ENCODE data around the gene PCK1.

PCK1 gene

DNA sequence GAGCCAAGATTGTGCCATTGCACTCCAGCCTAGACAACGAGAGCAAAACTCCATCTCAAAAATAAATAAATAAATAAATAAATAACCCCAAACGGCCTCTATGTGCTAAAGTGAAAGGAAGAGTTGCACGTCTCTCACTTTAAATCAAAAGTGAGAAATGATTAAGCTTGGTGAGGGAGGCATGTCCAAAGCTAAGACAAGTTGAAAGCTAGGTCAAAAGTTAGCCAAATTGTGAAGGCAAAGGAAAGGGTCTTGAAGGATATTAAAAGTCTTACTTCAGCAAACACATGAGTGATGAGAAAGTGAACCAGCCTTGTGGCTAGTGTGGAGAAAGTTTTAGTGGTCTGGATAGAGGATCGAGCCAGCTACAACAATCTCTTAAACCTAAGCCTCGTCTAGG is 45.0 kb downstream of the PCK1 start:
- no peak for DNase-seq (ENCODE audit: low spot score)

DNA sequence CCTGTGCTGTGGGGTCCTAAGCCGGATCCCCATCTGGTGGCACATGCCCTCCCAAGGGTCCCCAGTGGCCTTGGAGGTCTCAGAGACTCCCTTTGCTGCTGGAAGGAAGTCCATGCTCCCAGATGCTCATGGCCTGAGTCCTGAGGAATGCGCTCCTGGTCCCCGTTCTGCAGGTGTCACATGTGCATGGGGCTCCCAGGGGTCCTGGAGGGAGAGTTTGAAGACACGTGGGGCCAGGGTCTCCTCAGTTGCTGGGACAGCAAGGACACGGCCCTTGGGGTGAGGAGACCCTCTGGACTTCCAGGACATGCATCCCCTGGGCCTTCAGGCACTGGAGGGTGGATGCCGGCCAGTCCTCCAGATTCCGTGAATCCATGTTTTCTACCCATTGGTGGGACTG is 47.6 kb downstream of the PCK1 start:
- no peak for DNase-seq (ENCODE audit: low spot score)

DNA sequence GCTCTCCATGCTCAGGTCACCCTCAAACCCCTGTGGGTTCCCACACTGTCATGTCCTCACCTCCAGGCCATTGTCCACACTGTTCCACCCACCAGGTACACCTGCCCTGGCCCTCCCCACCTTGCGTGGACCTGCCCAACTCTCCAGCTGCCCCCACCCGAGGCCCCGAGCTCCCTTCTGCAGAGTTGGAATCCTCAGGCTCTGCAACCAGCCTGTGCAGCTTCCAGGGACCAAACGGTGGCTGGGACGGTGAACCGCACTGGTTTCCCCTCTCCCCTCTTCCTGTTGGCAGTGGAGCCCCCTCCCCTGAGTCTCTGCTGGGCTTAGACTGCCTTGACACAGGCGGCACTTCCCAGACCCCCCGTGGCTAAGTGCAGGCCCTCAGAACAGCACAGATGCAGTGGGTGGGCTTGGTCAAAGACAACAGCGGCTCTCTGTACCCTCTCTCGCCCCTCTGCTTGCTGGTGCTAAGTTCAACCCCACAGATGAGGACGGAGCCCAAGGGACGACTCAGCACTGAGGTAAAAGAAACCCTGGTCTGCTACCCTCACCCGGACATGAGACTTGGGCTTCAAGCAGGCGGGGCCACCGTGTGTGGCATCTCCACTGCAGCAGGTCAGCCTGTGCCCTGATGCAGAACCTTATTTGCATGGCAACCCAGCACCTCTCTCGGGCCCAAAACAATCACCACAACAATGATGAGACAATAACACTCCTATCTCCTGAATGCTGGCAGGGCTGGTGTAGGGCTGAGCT is 48.4 kb downstream of the PCK1 start:
- no peak for DNase-seq (ENCODE audit: low spot score)

DNA sequence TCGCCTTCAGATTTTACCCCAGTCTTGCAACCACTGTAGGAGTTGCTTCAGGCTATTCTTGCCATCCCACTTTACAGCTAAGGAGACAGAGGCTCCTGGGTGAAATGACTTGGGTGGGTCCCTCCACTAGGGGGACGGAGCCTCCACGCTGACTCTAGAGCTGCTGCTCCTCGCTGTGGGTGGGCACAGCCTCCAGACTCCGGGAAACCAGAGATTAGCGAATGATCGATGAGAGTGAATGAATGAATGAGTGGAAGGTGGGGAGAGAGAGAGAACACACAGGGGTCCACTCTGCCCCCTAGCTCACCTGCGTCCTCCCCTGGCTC is 48.9 kb downstream of the PCK1 start:
- no peak for DNase-seq (ENCODE audit: low spot score)

DNA sequence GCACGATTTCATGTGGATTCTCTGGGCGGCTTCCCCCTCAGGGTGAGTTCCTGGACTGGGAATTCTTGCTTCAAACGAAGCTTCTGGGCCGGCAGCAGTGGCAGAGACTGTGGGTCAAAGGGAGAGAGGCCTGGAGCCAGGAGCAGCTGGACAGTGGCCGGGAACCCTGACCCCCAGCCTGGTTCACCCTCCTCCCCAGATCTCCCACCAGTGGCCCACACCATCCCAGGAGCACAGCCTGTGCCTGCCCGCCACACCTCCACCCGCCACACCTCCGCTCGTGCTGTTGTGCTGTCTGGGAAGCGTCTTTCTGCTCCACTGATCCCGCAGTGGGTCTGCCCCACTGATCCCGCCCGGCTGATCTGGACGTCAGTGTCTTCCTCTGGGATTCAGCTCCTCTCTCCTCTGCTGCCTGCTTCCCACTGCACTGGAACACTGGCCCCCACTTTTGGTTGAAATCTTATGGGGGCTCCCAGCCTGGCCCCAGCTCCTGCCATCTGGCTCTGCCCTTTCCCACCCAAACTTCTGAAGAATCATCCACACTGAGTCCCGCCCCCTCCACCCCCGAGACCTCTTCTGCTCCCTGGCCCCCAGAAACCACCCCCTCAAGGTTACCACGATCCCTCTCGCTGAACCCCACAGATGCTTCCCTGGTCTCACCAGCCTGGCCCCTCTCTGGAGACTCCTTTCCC is 49.5 kb downstream of the PCK1 start:
- no peak for DNase-seq (ENCODE audit: low spot score)

DNA sequence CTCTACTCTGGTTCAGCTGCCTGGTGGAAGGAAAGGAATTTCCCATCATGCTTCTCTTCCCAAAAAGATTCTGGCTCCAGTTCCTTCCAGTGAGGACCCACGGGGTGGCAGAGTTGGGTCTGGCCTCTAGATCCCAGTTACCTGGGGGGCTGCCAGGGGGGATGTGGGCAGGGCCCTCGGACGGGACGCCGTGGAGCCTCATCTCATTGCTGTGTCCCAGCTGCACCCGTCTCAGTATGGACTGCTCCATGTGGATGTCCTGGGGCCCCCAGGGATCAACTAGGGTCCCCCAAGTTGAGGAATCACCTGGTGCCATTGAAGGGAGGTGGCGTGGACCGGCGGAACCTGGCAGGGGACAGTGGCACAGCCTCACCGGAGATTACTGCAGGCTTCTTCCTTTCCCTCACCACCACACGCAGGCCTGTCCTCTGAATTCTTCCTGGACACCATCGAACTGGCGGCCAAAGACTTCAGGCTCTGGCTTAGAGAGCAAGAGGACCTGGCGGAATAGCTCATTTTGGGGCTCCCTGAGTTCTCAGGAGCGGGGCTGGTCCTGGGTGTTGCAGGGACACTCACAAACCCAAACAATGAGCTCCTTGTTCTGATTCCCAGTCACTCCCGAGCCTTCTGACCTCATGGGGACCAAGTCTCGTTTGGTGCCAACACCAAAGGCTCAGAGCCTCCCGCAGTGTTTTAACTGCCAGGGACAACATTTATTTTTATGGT is 50.8 kb downstream of the PCK1 start:
- DNase-seq (ENCODE audit: low spot score), result no peak

DNA sequence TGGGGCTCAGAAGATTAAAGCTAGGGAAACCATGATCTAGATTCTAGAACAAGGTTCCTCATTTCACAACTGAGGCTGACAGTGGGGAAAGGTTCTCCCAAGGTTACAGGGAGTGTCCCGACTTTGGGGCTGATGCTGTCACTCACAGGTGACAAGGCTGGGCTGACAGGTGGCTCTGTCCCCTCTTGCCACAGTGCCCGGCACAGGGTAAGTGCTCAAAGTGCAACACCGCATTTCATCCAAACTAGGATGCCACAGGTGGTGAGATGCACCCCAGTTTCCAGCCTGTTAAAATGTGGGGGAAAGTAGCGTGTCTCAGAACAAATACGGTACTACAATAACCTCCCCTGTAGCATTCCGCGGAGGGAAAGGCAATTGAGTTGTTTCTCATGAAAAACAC is 51.5 kb downstream of the PCK1 start:
- DNase-seq (ENCODE audit: low spot score), result no peak

DNA sequence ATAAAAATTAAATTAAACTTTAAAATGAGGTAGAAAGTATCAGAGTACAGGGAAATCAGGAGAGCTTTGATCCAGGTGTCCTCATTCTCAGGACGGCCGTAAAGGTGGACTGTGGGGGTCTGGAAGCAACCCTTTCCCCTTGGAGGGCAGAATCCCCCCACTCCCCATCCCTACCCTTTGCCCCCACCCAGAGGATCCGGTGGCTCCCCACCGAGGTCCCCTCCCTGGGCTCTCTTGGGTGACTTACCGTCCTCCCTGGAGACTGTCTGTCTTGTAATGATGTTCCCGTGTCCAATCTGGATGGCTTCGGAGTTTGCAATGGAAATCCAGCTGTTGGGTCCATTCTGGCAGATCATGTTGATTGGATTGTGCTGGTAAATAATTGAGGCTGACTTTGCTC is 52.0 kb downstream of the PCK1 start:
- no peak for DNase-seq (ENCODE audit: low spot score)

DNA sequence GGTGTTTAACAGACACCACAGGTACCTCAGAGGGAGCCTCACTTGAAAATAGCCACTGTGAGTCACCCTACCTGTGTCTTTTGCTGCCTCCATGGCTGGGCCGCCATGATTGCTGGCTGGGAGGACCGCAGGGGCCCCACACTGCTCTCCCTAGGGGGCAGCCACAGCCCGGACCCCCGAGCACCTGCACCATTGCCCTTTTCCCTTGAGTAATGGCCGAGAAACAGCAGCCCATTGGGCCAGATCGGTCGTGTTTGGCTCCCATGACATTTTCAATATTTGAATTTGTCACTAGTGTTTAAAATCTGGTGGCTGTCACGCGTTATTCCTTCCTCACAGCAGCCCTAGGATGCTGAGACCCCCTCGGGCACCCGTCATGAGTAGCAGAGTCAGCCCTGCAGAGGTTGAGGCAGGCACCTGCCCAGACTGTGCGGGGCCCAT is 52.6 kb downstream of the PCK1 start:
- DNase-seq (ENCODE audit: low spot score), result no peak

DNA sequence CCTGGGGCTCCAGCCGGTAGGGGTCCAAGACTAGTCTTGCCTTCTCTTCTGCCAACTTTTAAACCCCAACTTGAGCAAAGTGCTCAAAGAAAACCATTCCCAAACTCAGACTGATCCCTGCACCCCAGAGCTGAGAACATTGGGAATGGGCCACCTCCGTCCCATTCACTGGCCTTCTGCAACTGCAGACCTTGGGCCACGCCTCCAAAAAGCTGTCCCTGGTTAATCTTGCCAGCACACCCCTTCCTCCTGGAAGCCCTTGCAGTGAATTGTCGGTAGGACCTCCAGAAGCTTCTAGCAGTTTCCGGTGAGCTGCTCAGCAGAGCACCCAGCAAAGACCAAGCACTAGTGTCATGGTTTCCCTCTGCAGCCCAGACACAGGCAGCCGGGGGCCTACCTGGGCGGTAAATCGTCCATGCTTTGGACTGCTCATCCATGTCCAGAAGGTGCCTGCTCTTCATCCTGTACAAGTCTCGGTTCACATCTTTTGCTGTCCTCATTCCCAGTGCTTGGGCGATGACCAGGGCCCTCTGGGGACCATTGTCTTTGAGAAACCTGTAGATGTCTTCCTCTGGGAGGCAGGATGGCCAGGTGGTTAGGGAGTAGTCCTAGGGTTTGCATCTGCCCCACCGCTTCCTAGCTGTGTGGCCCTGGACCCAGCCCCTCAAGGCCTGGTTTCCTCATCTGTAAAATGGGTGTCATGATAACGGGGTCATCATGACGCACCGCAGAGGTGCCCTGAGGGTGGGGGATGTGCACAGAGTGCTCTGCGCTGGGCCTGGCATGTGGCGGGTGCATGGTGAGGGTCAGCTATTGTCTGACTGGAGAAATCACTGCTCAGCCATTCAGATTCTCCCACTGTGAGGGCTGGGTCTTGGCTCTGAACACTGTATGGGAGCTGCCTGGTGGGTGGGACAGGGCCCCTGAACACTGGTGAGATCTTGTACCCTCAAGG is 53.9 kb downstream of the PCK1 start:
- DNase-seq (ENCODE audit: low spot score), result no peak

DNA sequence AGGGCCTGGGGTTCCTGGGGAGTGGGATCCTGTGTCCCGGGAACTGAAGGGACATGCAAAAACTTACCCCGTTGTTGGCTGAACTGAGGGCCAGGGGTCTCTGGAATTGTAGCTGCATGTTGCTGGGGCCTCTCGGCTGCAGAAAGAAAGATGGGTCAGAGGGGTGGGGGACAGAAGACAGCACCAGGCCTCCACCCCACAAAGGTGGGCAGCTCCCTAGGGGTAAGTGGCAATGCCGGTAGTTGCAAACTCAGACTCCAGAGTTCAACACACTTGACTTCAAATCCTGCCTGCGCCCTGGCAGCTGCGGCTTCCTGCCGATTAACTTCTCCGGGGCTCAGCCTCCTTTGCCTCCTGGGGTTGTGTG is 54.5 kb downstream of the PCK1 start:
- no peak for DNase-seq (ENCODE audit: low spot score)

DNA sequence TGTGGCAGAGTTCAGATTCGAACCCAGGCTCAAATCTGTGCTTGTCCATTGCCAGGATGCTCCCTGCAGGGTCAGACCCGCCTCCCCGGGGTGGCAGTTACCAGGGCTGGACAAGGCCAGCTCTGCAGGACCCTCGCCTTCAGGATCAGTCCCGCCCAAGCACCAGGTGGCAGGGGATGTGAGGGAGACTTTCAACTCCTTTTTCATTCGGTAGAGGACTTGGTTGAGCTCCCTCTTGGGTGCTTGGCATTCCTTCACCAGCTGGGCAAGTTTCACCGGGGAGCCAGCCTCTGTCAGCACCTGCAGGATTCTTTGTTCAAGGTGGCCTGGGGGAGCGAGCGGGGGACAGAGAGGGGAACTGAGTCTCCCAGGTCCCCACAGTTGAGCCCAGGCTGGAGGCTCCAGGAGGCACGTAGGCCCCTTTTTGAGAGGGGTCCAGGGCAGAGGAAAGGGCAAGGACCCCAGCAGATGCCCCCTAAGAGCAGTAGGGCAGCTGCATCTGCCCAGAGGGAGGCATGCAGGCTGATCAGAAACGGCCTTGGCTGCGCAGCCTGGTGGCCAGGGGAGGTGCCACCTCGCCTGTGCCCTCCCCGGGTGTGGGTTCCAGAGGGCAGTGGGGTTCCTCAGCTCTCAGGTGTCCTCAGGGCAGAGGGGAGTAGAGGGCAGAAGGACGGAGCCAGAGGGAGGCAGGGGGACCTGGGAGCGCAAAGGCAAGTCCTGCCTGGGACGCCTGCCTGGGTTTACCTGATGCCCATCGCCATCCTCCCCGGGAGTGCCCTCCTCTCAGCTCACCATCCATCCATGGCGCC is 55.4 kb downstream of the PCK1 start:
- DNase-seq (ENCODE audit: low spot score), result no peak

DNA sequence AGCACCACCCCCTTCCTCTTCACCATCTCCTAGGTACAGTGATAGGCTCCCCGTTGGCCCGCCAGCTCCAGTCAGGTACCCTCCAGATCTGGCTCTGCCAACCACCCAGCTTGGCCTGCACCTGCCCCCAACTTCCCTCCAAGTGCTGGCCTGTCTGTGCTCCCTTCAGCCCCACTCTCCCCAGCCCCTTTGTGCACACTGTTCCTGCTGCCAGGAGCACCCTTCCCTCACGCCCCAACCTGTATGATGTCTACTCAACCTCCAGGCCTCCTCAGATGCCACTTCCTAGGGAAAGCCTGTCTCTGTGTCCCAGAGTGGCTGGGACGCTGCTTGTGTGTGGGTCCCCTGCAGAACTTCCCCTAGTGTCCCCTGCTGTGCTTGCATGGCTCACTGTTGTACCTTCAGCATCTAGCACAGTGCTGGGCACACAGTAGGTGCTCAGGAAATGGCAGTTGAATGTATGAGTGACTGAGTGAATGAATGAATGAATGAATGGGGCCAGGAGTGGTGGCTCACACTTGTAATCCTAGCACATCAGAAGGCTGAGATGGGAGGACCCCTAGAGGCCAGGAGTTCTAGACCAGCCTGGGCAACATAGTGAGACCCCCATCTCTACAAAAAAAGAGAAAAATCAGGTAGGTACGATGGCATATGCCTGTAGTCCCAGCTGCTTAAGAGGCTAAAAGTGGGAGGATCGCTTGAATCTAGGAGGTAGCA is 56.3 kb downstream of the PCK1 start:
- DNase-seq (ENCODE audit: low spot score), result no peak
